Activated CD8-positive, alpha-beta memory T cell treated with anti-CD3 and anti-CD28 coated beads, Interleukin-2, amount 50 U/mL, for 4 hours (primary cell): ENCODE results near the gene AP1M1.
"Not testable (repeated sequence)": the region's sequence is repeated elsewhere in the genome, so short reads cannot be mapped to it uniquely, and the experiment has no call there.

Experiments
- DNase-seq: peaks from one replicate; pipeline ENCODE4 v3.0.0-alpha.2; 2020

Gene AP1M1

DNA sequence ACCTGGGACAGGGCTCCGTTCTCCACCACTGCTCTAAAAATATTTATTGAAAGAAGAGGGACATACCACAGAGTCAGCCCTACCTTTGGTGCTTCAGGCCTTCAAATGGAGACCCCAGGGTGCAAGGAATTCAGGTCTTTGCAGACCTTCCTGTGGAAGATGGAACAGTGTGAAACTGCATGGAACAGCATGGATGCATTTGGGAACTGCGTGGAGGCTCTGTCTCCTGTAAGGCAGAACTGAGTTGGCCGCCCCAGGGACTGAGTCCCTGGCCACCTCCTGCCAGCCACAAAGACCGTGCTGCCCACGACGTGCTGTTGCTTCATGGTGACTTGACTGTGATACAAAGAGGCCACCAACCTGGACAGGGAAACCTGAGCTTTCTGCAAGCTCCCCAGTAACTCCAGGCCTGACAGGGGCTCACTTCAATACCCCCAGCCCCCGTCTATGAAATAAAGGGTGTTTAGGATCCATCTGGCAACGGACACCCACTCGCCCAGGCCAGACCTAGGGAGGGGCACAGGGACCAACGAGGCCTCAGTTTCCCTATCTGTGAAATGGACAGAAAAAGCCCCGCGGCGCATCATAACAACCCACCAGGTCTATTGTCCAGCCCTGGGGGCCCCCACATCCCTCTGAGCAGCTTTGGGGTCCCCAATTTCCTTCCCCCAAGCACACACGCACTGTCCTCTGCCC is 68.3 kb downstream of the AP1M1 start:
- no peak for DNase-seq

GRCh38 chr19:16266586-16266942 is 68.9 kb downstream of the AP1M1 start:
- peak; percentile 53 for DNase-seq

GRCh38 chr19:16268676-16269319 is 71.1 kb downstream of the AP1M1 start:
- DNase-seq: peak; percentile 68

- no peak for DNase-seq
Observed at GRCh38 chr19:16272945-16273344, 75.2 kb downstream of the AP1M1 start.

- DNase-seq: no peak
Observed at GRCh38 chr19:16274447-16274846, 76.7 kb downstream of the AP1M1 start.

GRCh38 chr19:16280306-16280705 is 82.6 kb downstream of the AP1M1 start:
- DNase-seq: no peak

- no peak for DNase-seq
Observed at GRCh38 chr19:16281743-16282142, 84.0 kb downstream of the AP1M1 start.

GRCh38 chr19:16283210-16284061 is 85.7 kb downstream of the AP1M1 start:
- DNase-seq: peak; percentile 71

DNA sequence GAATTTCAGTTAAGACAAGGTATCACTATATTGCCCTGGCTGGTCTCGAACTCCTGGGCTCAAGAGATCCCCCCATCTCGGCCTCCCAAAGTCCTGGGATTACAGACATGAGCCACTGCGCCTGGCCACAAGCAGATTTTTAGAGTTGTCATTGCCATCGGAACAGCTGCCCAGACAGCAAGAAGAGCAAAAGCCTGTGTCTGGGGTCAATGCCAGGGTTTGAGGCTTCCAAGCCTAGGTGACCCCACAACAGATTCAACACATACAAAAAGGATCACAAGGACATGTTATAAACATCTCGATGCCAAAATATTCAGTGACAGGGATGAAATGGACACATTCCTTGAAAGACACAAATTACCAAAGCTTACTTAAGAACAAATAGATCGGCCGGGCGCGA is 86.8 kb downstream of the AP1M1 start:
- no peak for DNase-seq

GRCh38 chr19:16285079-16285478 is 87.4 kb downstream of the AP1M1 start:
- DNase-seq: not testable (repeated sequence)

DNA sequence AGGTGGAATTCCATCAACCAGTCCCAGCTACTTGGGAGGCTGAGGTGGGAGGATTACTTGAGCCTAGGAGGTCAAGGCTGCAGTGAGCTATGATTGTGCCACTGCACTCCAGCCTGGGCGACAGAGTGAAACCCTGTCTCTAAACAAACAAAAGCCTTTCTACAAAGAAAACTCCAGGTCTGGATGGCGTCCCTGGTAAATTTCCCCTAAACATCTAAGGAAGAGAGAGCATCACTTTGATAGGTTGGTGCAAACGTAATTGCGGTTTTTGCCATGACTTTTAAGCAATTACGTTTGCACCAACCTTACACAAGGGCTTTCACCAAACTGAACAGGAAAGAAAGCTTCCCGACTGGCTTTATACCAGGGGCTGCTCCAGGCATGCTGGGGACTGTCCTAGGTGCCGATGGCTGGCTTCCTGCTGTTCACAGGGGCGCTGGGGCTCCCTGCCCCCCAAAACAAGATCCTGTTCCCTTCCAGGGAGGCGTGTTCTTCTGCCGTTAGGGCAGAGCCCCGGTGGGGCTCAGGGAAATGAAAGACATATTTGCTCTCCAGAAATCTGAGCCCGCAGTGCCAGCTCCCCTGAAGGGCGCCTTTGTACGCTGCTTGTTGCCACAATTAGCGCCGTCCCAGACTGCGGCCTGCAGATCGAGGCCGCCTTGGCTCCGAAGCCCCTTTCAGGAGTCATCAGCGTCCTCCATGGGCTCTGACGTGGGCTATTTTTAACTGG is 88.2 kb downstream of the AP1M1 start:
- no peak for DNase-seq

DNA sequence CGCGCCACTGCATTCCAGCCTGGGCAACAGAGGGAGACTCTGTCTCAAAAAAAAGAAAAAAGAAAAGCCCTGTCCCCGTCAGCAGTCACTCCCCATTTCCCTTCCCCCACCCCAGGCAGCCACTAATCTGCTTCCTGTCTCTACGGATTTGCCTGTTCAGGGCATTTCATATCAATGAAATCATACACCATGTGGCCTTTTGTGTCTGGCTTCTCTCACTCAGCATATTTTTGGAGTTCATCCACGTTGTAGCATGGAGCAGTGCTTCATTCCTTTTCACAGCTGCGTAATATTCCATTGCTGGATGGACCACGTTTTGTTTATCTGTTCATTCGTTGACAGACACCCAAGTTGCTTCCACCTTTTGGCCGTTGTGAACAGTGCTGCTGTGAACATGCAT is 90.8 kb downstream of the AP1M1 start:
- no peak for DNase-seq

DNA sequence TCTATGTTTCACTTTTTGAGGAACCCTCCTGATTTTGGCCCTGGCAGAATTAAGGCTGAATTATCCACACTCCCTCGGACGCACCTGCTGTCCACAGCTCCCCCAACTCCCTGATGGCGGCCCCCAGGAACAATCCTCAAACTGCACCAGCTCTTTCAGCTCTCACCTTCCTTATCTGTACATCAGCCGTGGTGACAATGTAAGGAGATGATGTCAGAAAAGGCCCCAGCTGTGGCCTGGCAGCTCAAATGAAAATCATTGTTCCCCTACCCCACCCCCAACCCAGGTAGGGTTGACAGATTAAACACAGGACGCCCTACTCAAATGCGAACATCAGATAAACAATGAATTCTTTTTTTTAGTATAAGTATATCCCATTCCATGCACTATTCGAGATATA is 91.9 kb downstream of the AP1M1 start:
- DNase-seq: no peak

DNA sequence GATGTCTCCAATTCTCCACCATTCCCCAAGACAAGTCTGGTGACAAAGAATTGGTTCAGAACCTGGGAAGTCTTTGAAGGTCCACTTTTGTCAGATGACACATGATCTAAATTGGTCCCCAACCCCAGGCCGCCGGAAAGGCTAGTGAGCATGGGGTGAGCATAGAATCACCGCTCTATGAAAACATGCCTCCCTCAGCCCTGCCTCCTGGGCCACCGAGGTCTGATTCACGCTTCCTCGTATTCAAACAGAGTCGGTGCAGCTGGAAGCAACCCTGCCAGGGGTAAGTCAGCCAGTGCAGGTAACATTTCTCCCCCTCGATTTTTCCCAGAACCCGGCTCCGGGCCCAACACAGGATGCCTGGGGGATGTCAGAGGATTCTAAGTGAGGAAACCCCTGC is 93.0 kb downstream of the AP1M1 start:
- no peak for DNase-seq

- no peak for DNase-seq
Observed at GRCh38 chr19:16293118-16294091, 95.7 kb downstream of the AP1M1 start.

DNA sequence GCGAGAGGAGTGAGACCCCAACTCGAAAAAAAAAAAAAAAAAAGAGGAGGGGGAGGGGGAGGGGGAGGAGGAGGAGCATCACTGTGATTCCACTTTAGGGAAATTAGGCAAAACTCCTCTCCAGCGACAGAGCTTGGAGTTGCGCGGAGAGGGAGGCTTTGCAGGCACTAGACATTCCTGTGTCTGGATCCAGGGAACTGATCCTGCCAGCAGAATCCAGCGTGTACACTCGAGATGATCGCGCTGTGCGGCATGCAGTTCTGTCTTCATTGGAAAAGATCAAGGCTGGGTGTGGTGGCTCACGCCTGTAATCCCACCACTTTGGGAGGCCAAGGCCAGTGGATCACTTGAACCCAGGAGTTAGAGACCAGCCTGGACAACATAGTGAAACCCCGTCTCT is 97.3 kb downstream of the AP1M1 start:
- no peak for DNase-seq
